ENCODE measurements around the gene CATSPERD. TPM values are rescaled to one million over a fixed set of nuclear protein-coding genes. Genes with fewer than 3 reads are reported as not detected.
"Not testable (repeated sequence)": the region's sequence is repeated elsewhere in the genome, so short reads cannot be mapped to it uniquely, and the experiment has no call there.

Gene CATSPERD
- total RNA-seq, 1 donor from 2014 or later, result not detected

GRCh38 chr19:5697022-5697889, 23.2 kb upstream of the CATSPERD start:
- peaks cover 46% of the 10 kb centered on the region for H3K36me3 ChIP-seq (ENCODE audit: control insufficient read depth, insufficient read depth, low read length)
- FAIRE-seq, result no peak
- no peak for TF ChIP-seq CTCF (IDR thresholded peaks at IDR 0.05; ENCODE audit: insufficient read depth, low read length, severe bottlenecking)
- no peak for DNase-seq (ENCODE audit: low read depth)
- H3K27me3 ChIP-seq (ENCODE audit: control insufficient read depth, insufficient read depth, low read length), result no peaks in the 10 kb centered on the region
- no peak overlapping the region for H3K4me3 ChIP-seq (ENCODE audit: low read depth, low read length)

- DNase-seq (ENCODE audit: low read depth), result no peak
- H3K27me3 ChIP-seq (ENCODE audit: control insufficient read depth, insufficient read depth, low read length), result no peaks in the 10 kb centered on the region
- TF ChIP-seq CTCF (IDR thresholded peaks at IDR 0.05; ENCODE audit: insufficient read depth, low read length, severe bottlenecking), result no peak
- H3K36me3 ChIP-seq (ENCODE audit: control insufficient read depth, insufficient read depth, low read length), result peaks cover 38% of the 10 kb centered on the region
- no peak overlapping the region for H3K4me3 ChIP-seq (ENCODE audit: low read depth, low read length)
- FAIRE-seq, result no peak
Observed at GRCh38 chr19:5697890-5698634, 22.4 kb upstream of the CATSPERD start.

- Histone ChIP-seq H3K4me3 (ENCODE audit: low read depth, low read length) (no peak overlapping the region), H3K27me3 (ENCODE audit: control insufficient read depth, insufficient read depth, low read length) (no peaks in the 10 kb centered on the region), H3K36me3 (ENCODE audit: control insufficient read depth, insufficient read depth, low read length) (peaks cover 39% of the 10 kb centered on the region)
- no peak for TF ChIP-seq CTCF (IDR thresholded peaks at IDR 0.05; ENCODE audit: insufficient read depth, low read length, severe bottlenecking)
- DNase-seq (ENCODE audit: low read depth) (no peak), FAIRE-seq (no peak)
Observed at GRCh38 chr19:5698635-5699422, 21.6 kb upstream of the CATSPERD start.

GRCh38 chr19:5700455-5701092, 19.9 kb upstream of the CATSPERD start:
- Histone ChIP-seq H3K36me3 (ENCODE audit: control insufficient read depth, insufficient read depth, low read length) (peaks cover 48% of the 10 kb centered on the region), H3K27me3 (ENCODE audit: control insufficient read depth, insufficient read depth, low read length) (no peaks in the 10 kb centered on the region), H3K4me3 (ENCODE audit: low read depth, low read length) (no peak overlapping the region)
- FAIRE-seq (no peak), DNase-seq (ENCODE audit: low read depth) (no peak)
- no peak for TF ChIP-seq CTCF (IDR thresholded peaks at IDR 0.05; ENCODE audit: insufficient read depth, low read length, severe bottlenecking)

GRCh38 chr19:5702053-5702410, 18.4 kb upstream of the CATSPERD start:
- FAIRE-seq; H3K4me3 ChIP-seq (ENCODE audit: low read depth, low read length); DNase-seq (ENCODE audit: low read depth); H3K27me3 ChIP-seq (ENCODE audit: control insufficient read depth, insufficient read depth, low read length): not testable (repeated sequence)
- H3K36me3 ChIP-seq (ENCODE audit: control insufficient read depth, insufficient read depth, low read length), result peaks cover 40% of the 10 kb centered on the region

All from bronchial epithelial cell (primary cell).